Mesendoderm (in vitro differentiated cells): ENCODE measurements around the gene TTC17.
"Not testable (repeated sequence)": the region's sequence is repeated elsewhere in the genome, so short reads cannot be mapped to it uniquely, and the experiment has no call there.

ENCODE experiments used
- DNase-seq: peaks from one replicate; pipeline ENCODE4 v3.0.0; 2013
- H2AK5ac ChIP-seq: 2 replicates; pipeline ENCODE4 v1.6.1; 2013; ENCODE audit warnings: low read length, inconsistent platforms
- H2BK120ac ChIP-seq: 2 replicates; pipeline ENCODE4 v1.6.1; 2013; ENCODE audit warnings: low read depth, mild to moderate bottlenecking, low read length, moderate library complexity, mixed read lengths
- H2BK15ac ChIP-seq: replicated peaks from 2 replicates; pipeline ENCODE4 v1.6.1; 2013; ENCODE audit warnings: low read depth, mild to moderate bottlenecking, moderate library complexity
- H2BK5ac ChIP-seq: 2 replicates; pipeline ENCODE4 v1.6.1; 2013; ENCODE audit warnings: low read length, inconsistent platforms
- H3K18ac ChIP-seq: 2 replicates; pipeline ENCODE4 v1.6.1; 2013; ENCODE audit warnings: mild to moderate bottlenecking, low read length, mixed read lengths
- H3K23ac ChIP-seq: one replicate; pipeline ENCODE4 v1.6.1; 2013; ENCODE audit warnings: low read length
- H3K27ac ChIP-seq: 2 replicates; pipeline ENCODE4 v1.5.1; 2013; ENCODE audit warnings: low read depth, mild to moderate bottlenecking, inconsistent platforms, low read length, moderate library complexity
- H3K27me3 ChIP-seq: 2 replicates; pipeline ENCODE4 v1.6.1; 2013; ENCODE audit warnings: low read length, control low read depth, mild to moderate bottlenecking, inconsistent platforms; ENCODE audit not compliant: insufficient read depth, poor library complexity
- H3K36me3 ChIP-seq: 2 replicates; pipeline ENCODE4 v1.6.1; 2013; ENCODE audit warnings: low read length, inconsistent platforms; ENCODE audit not compliant: control insufficient read depth, insufficient read depth
- H3K4ac ChIP-seq: one replicate; pipeline ENCODE4 v1.6.1; 2013; ENCODE audit warnings: low read depth, mild to moderate bottlenecking, low read length, moderate library complexity
- H3K4me1 ChIP-seq: 2 replicates; pipeline ENCODE4 v1.6.1; 2013; ENCODE audit warnings: low read depth, low read length, inconsistent platforms; ENCODE audit not compliant: control insufficient read depth
- H3K4me2 ChIP-seq: 2 replicates; pipeline ENCODE4 v1.6.1; 2013; ENCODE audit warnings: low read length
- H3K4me3 ChIP-seq: 2 replicates; pipeline ENCODE4 v1.5.1; 2013; ENCODE audit warnings: mild to moderate bottlenecking, low read length
- H3K56ac ChIP-seq: one replicate; pipeline ENCODE4 v1.6.1; 2013; ENCODE audit warnings: low read length
- H3K79me1 ChIP-seq: 2 replicates; pipeline ENCODE4 v1.6.1; 2013; ENCODE audit warnings: low read length, inconsistent platforms
- H3K79me2 ChIP-seq: 2 replicates; pipeline ENCODE4 v1.6.1; 2013; ENCODE audit warnings: mild to moderate bottlenecking, low read length; ENCODE audit not compliant: control insufficient read depth, insufficient read depth
- H3K9ac ChIP-seq: 2 replicates; pipeline ENCODE4 v1.6.1; 2013; ENCODE audit warnings: low read length, inconsistent platforms
- H4K5ac ChIP-seq: one replicate; pipeline ENCODE4 v1.6.1; 2013; ENCODE audit warnings: low read length
- H4K8ac ChIP-seq: one replicate; pipeline ENCODE4 v1.6.1; 2013; ENCODE audit warnings: low read depth, mild to moderate bottlenecking, control low read depth, low read length, moderate library complexity
- WGBS: extraction: QIAGEN DNeasy Blood & Tissue Kit; methylation state at CpG from one replicate; pipeline ENCODE4 v1.1.7; 2013; ENCODE audit warnings: low lambda C conversion rate, missing lambda C conversion rate; ENCODE audit not compliant: insufficient coverage; ENCODE audit errors: extremely low coverage; 5-methylcytosine and 5-hydroxymethylcytosine counted together

TTC17 gene

GRCh38 chr11:43401811-43402210 lies 43.1 kb downstream of the TTC17 start:
- H3K4me2 ChIP-seq, H3K56ac ChIP-seq, H3K79me2 ChIP-seq, H3K23ac ChIP-seq, H2BK15ac ChIP-seq, H3K4me3 ChIP-seq, H2AK5ac ChIP-seq, DNase-seq, H4K8ac ChIP-seq, H3K4me1 ChIP-seq, H3K9ac ChIP-seq, H2BK120ac ChIP-seq, H3K27ac ChIP-seq, H4K5ac ChIP-seq, H3K79me1 ChIP-seq, H3K36me3 ChIP-seq, H2BK5ac ChIP-seq, H3K27me3 ChIP-seq, H3K4ac ChIP-seq, H3K18ac ChIP-seq: not testable (repeated sequence)
- WGBS: 100% methylated on average over 2 of the region's 4 CpGs

GRCh38 chr11:43403357-43404231 lies 44.9 kb downstream of the TTC17 start:
- Histone ChIP-seq H2BK15ac (no peak overlapping the region), H2BK120ac (no peak overlapping the region), H3K4ac (no peak overlapping the region), H3K36me3 (peaks cover 2% of the 10 kb centered on the region), H3K18ac (no peak overlapping the region), H3K79me1 (no peaks in the 10 kb centered on the region), H2BK5ac (no peak overlapping the region), H3K4me2 (no peak overlapping the region), H3K4me1 (no peaks in the 10 kb centered on the region), H3K9ac (no peak overlapping the region), H3K27me3 (no peaks in the 10 kb centered on the region), H3K27ac (no peak overlapping the region), H2AK5ac (no peak overlapping the region), H3K23ac (no peak overlapping the region), H3K56ac (no peak overlapping the region), H4K5ac (no peak overlapping the region), H4K8ac (no peak overlapping the region), H3K79me2 (no peaks in the 10 kb centered on the region), H3K4me3 (no peak overlapping the region)
- no peak for DNase-seq
- no CpG with 5 or more reads among the region's 8 CpGs for WGBS

- Histone ChIP-seq H3K9ac (no peak overlapping the region), H3K4me1 (no peaks in the 10 kb centered on the region), H2AK5ac (no peak overlapping the region), H3K56ac (no peak overlapping the region), H2BK120ac (no peak overlapping the region), H3K4ac (no peak overlapping the region), H3K23ac (no peak overlapping the region), H3K27ac (no peak overlapping the region), H3K79me2 (no peaks in the 10 kb centered on the region), H3K4me3 (no peak overlapping the region), H2BK5ac (no peak overlapping the region), H3K18ac (no peak overlapping the region), H2BK15ac (no peak overlapping the region), H3K27me3 (no peaks in the 10 kb centered on the region), H4K8ac (no peak overlapping the region), H3K4me2 (no peak overlapping the region), H3K36me3 (peaks cover 2% of the 10 kb centered on the region), H3K79me1 (no peaks in the 10 kb centered on the region), H4K5ac (no peak overlapping the region)
- no CpG with 5 or more reads among the region's 3 CpGs for WGBS
- DNase-seq: no peak
Observed at GRCh38 chr11:43404406-43404805, 45.7 kb downstream of the TTC17 start.

- Histone ChIP-seq H2BK5ac (no peak overlapping the region), H3K4me2 (no peak overlapping the region)
- WGBS: no CpG with 5 or more reads among the region's 3 CpGs
Observed at GRCh38 chr11:43404836-43405479, 46.2 kb downstream of the TTC17 start.

GRCh38 chr11:43408277-43408676 lies 49.6 kb downstream of the TTC17 start:
- peaks cover 2% of the 10 kb centered on the region for H3K36me3 ChIP-seq
- no peak overlapping the region for H4K8ac ChIP-seq
- no peak overlapping the region for H3K18ac ChIP-seq
- no peaks in the 10 kb centered on the region for H3K79me1 ChIP-seq
- no peak overlapping the region for H3K9ac ChIP-seq
- no peak overlapping the region for H2AK5ac ChIP-seq
- H3K4me3 ChIP-seq: no peak overlapping the region
- no peak overlapping the region for H3K4me2 ChIP-seq
- no peak overlapping the region for H3K4ac ChIP-seq
- no CpG with 5 or more reads among the region's 2 CpGs for WGBS
- H3K23ac ChIP-seq: no peak overlapping the region
- no peak for DNase-seq
- no peak overlapping the region for H2BK5ac ChIP-seq
- no peaks in the 10 kb centered on the region for H3K79me2 ChIP-seq
- H3K56ac ChIP-seq: no peak overlapping the region
- no peaks in the 10 kb centered on the region for H3K27me3 ChIP-seq
- no peak overlapping the region for H2BK120ac ChIP-seq
- no peak overlapping the region for H4K5ac ChIP-seq
- no peaks in the 10 kb centered on the region for H3K4me1 ChIP-seq
- no peak overlapping the region for H2BK15ac ChIP-seq
- H3K27ac ChIP-seq: no peak overlapping the region

More at GRCh38 chr11:43404836-43405479, 46.2 kb downstream of the TTC17 start:
- Histone ChIP-seq H2BK120ac (no peak overlapping the region), H4K8ac (no peak overlapping the region), H3K27ac (no peak overlapping the region), H3K79me2 (no peaks in the 10 kb centered on the region), H3K4me3 (no peak overlapping the region), H3K36me3 (peaks cover 2% of the 10 kb centered on the region), H2AK5ac (no peak overlapping the region), H3K79me1 (no peaks in the 10 kb centered on the region), H3K27me3 (no peaks in the 10 kb centered on the region), H3K56ac (no peak overlapping the region), H2BK15ac (no peak overlapping the region), H4K5ac (no peak overlapping the region), H3K23ac (no peak overlapping the region), H3K4me1 (no peaks in the 10 kb centered on the region), H3K18ac (no peak overlapping the region), H3K4ac (no peak overlapping the region), H3K9ac (no peak overlapping the region)
- DNase-seq: no peak
